ENCODE measurements around the gene APOLD1.

GRCh38 chr12:12796171-12796570 is 10.7 kb downstream of the APOLD1 start:
- TF ChIP-seq CTCF (IDR thresholded peaks at IDR 0.05; ENCODE audit: poor library complexity, severe bottlenecking), result no peak
- TF ChIP-seq EZH2 (IDR thresholded peaks at IDR 0.05; ENCODE audit: borderline replicate concordance, insufficient read depth, low read length, poor library complexity, severe bottlenecking), result no peak
- no peak for TF ChIP-seq REST (IDR thresholded peaks at IDR 0.05; ENCODE audit: borderline replicate concordance)
- no peak for TF ChIP-seq TAF1 (IDR thresholded peaks at IDR 0.05; ENCODE audit: low read depth)

Data from neural cell (in vitro differentiated cells).